Activated naive CD8-positive, alpha-beta T cell treated with anti-CD3 and anti-CD28 coated beads, Interleukin-2, amount 50 U/mL, for 24 hours (primary cell): ENCODE results near the gene DMXL1.

Experiments used
- ATAC-seq: fragments of 150-1000 bp; cut with Tn5 transposase; one replicate; pipeline ENCODE4 v1.10.0; 2021
- DNase-seq: peaks from one replicate; pipeline ENCODE4 v3.0.0; 2021
- H3K27ac Mint-ChIP-seq: one replicate; pipeline ENCODE4 v1.8.0; 2021; ENCODE audit warnings: mild to moderate bottlenecking, mixed read lengths
- H3K27me3 Mint-ChIP-seq: one replicate; pipeline ENCODE4 v1.8.0; 2021; ENCODE audit warnings: mixed read lengths
- H3K36me3 Mint-ChIP-seq: one replicate; pipeline ENCODE4 v1.8.0; 2021; ENCODE audit warnings: low read depth, mixed read lengths
- H3K4me1 Mint-ChIP-seq: one replicate; pipeline ENCODE4 v1.8.0; 2021; ENCODE audit warnings: mixed read lengths
- H3K4me3 Mint-ChIP-seq: one replicate; pipeline ENCODE4 v1.8.0; 2021; ENCODE audit warnings: mild to moderate bottlenecking, moderate library complexity, mixed read lengths
- H3K9me3 Mint-ChIP-seq: one replicate; pipeline ENCODE4 v1.8.0; 2021; ENCODE audit warnings: mixed read lengths

The DMXL1 gene

DNA sequence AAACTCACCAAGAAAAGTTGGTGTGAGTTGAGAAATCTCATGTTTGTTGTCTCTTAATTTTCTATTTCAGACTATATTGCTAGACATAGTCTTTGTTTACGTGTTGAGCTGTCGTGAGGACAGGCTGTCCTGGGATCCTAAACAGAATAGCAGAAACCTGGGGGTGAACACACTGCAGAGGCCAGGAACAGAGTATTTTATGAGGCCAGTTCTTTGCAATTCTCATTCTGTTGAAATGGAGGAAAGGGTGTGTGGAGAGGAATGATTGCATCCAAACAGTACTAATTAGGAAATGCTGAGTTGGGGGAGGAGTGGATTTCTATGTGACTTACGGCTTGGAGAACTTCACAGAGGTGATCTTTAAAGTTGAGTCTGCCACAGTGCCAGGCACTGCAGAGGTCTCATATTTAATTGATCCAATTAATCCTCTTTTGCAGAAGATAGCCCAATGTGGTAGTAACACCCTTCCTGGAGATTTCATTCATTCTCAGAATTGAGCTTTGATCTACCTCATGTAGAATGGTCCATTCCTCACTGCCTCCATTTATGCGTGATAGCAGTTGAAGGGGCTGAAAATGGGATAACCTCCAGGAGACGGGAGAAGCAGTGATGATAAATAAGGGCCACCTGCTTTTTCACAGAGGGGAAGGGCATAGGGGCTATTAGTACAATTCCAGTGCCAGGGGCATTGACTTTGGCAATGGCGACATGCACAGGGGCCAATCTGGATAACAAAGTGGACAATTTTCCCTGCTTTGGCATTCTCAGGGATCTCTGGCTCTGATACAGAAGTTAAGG is 200.3 kb downstream of the DMXL1 start:
- ATAC-seq (no peak), DNase-seq (no peak)
- peak overlapping the region; percentile 95 for H3K4me3 Mint-ChIP-seq
- H3K27ac Mint-ChIP-seq: peak overlapping the region; percentile 97
- H3K27me3 Mint-ChIP-seq: no peaks in the 10 kb centered on the region
- H3K4me1 Mint-ChIP-seq: peaks cover 72% of the 10 kb centered on the region
- H3K36me3 Mint-ChIP-seq: peaks cover 18% of the 10 kb centered on the region
- no peaks in the 10 kb centered on the region for H3K9me3 Mint-ChIP-seq

DNA sequence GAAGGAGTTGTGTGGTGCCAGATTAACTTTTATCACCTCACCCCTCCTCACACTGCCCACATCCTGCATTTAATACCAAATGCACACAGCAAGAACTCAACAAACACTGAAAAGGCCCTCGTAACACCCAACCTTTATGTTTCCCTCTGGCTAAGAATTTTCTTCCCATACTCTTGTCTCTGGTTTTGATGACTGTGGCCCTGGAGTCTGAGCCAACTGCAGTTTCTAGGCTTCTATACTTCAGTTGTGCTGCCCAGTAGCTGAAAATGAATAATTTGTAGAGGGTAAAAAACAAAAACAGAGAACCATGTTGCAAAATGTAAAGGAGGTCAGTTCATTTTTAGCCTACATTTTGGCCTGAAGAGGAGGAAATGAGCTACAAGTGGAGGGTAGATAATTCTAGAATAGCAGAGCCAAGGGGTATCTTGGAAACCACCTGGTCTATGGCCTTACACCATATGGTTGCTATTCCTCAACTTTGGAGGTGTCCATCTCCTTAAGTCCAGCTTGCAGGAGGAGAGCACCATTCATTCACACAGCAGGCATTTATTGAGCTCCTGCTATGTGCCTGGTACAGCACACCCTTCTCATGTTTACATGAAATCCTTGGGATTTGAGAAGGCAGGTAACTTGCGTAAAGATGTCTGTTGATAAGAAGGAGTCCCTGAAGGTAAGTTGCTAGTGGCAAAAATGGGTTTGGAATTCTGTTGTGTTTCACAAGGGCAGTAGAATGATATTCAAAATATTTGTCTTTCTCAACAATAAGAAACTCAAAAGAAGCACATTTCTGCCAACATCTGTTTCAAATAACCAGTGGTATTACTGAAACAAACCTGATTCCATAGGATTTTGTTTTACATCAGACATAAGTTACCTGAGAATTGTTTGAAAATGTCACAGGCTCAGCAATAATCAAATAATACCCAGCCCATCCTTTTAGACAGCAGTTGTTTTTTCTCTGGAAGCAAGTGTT is 201.2 kb downstream of the DMXL1 start:
- Mint-ChIP-seq H3K27me3 (no peaks in the 10 kb centered on the region), H3K9me3 (no peaks in the 10 kb centered on the region), H3K4me3 (peak overlapping the region; percentile 95), H3K36me3 (peaks cover 19% of the 10 kb centered on the region), H3K4me1 (peaks cover 75% of the 10 kb centered on the region), H3K27ac (peak overlapping the region; percentile 97)
- ATAC-seq (no peak), DNase-seq (no peak)

DNA sequence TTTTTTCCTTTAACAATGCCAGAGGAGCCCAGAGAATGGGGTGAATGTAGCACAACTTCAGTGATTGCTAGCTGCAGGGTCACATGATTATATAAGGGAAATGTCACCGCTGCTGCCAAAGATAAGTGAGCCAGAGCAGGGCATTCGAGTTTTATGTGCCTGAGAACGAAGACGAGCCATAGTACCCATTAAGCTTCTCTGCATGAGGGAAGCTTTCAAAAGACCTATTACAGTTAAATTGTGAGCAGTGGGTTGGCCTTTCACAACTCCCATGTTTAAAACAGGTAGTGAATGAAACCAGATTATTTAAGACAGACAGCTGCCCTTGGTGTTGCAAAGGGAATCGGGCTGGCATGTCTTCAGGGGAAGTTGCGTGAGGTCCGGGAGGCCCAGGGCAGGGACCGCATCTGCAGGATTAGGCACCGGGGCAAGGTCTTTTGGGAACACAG is 202.5 kb downstream of the DMXL1 start:
- Mint-ChIP-seq H3K27me3 (no peaks in the 10 kb centered on the region), H3K9me3 (no peaks in the 10 kb centered on the region)

DNA sequence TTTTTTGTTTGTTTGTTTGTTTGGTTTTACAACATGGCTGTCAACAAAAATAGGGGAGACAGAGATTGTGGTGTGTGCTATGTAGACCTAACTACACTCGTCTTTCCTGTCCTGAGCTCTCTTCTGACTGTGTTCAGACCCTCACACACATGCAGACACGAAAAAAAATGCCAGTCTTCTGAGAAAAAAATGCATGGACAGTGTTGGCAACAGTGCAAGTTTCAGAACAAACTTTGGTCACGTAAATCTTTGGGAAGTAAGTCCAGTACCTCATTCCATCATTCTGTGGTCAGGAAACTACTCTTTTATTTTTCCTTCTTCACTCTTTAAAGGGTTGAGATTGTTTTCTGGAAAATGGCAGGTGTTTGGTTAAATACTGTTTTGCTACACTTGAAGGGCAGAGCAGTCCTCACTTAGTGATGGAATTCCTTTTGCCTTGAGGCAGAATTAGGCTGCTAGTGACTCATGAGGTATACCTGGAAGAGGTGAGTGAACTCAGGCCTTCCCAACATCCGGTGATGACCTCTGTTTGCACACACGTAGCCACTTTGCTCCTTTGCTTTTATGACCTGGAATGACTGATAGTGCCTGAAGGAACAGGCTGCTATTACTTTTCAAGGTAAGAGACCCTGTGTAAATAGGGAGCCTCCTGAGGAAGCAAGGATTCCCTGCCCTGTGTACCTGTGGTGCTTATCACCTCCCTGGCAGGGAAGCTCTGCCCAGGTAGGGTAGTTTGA is 203.3 kb downstream of the DMXL1 start:
- ATAC-seq (no peak), DNase-seq (no peak)
- Mint-ChIP-seq H3K27ac (peak overlapping the region; percentile 97), H3K36me3 (peaks cover 24% of the 10 kb centered on the region), H3K9me3 (no peaks in the 10 kb centered on the region), H3K27me3 (no peaks in the 10 kb centered on the region), H3K4me1 (peaks cover 86% of the 10 kb centered on the region), H3K4me3 (peak overlapping the region; percentile 95)

More for the DNA sequence above, 202.5 kb downstream of the DMXL1 start:
- peaks cover 78% of the 10 kb centered on the region for H3K4me1 Mint-ChIP-seq
- H3K36me3 Mint-ChIP-seq: peaks cover 25% of the 10 kb centered on the region
- DNase-seq: no peak
- peak; percentile 7 for ATAC-seq
- peak overlapping the region; percentile 95 for H3K4me3 Mint-ChIP-seq
- peak overlapping the region; percentile 97 for H3K27ac Mint-ChIP-seq

DNA sequence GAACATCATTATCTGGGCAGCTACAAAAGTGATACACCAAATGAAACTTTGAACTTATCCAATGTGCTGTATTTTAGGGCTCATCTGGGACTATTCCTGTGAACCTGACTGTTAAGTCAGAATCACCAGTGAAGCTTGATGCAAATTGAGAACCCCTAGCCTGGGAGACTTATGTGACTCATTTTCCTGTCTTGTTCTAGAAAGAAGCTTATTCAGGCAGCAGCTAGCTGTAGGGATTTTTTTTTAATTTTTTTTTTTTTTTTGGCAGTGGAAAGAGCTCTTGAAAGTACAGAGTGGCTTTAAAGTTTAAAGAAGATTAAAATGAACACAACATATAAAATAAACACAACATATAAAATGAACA is 203.9 kb downstream of the DMXL1 start:
- H3K36me3 Mint-ChIP-seq: peaks cover 24% of the 10 kb centered on the region
- DNase-seq: no peak
- H3K4me1 Mint-ChIP-seq: peaks cover 92% of the 10 kb centered on the region

DNA sequence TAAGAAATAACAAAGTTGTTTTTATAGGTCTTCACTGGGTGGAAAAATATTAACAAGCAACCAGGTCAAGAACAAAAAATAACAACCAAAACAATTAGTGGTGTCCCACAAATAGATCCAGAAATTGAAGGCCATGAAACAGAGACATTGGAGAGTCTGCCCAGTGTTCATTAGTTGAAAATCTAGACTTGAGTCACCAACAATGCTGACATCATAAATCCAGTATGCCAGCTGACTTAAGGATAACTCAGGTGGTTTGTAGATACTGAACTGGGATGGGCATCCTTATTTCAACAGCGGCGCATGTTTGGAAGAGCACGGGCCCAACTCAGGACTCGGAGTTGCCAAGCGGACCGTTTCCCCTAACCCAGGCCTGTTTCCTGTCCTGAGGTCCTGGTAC is 204.3 kb downstream of the DMXL1 start:
- H3K4me3 Mint-ChIP-seq: peak overlapping the region; percentile 95
- H3K9me3 Mint-ChIP-seq: no peaks in the 10 kb centered on the region
- DNase-seq: no peak
- H3K27ac Mint-ChIP-seq: peak overlapping the region; percentile 97
- H3K27me3 Mint-ChIP-seq: no peaks in the 10 kb centered on the region
- peaks cover 95% of the 10 kb centered on the region for H3K4me1 Mint-ChIP-seq
- peaks cover 25% of the 10 kb centered on the region for H3K36me3 Mint-ChIP-seq
- ATAC-seq: no peak

More for the DNA sequence above, 203.9 kb downstream of the DMXL1 start:
- no peaks in the 10 kb centered on the region for H3K9me3 Mint-ChIP-seq
- peak overlapping the region; percentile 95 for H3K4me3 Mint-ChIP-seq
- peak overlapping the region; percentile 97 for H3K27ac Mint-ChIP-seq
- ATAC-seq: peak; percentile 75
- H3K27me3 Mint-ChIP-seq: no peaks in the 10 kb centered on the region

DNA sequence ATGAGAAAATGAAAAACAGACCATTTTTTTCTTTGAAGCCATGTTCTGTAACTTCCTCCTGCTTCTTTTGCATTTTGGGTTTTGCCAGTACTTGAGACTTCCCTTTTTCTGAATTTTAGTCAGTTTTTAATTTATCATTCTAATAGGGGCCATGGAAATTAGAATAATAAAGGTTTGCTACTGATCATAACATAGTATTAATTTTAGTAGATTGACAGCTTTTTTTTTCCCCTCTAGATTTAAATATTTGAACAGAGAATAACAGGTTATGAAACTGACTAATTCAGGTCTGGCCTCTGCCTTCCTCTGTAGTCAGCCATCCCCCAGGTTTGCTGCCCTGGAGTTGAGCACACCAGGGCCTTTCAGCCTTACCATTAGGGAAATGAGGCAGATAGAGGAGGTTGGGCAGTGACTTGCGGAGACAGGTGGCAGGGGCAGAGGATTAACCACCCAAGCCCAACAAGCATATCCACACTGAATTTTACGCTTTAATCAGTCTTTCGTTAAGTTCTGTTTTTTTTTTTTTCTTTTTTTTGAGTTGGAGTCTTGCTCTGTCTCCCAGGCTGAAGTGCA is 204.8 kb downstream of the DMXL1 start:
- H3K27ac Mint-ChIP-seq: peak overlapping the region; percentile 97
- H3K36me3 Mint-ChIP-seq: peaks cover 25% of the 10 kb centered on the region
- no peaks in the 10 kb centered on the region for H3K27me3 Mint-ChIP-seq
- H3K4me3 Mint-ChIP-seq: peak overlapping the region; percentile 95
- no peaks in the 10 kb centered on the region for H3K9me3 Mint-ChIP-seq
- peak; percentile 48 for DNase-seq
- H3K4me1 Mint-ChIP-seq: peaks cover 99% of the 10 kb centered on the region
- ATAC-seq: peak; percentile 63

DNA sequence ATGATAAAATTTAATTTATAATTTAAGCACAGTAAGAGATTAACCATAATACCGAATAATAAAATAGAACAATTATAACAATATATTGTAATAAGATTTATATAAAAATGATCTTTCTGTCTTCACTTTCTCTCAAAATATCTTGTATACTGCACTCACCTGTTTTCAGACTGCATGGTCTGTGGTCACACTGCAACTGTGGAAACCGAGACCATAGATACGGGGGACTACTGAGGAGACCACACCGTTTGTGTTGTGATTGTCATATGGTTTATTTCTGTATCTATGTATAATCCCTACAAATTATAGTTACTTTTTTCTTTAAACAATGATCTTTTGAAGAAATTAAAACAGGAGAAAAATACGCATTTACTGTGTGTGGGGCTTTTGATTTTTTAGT is 206.1 kb downstream of the DMXL1 start:
- ATAC-seq: no peak
- H3K27me3 Mint-ChIP-seq: no peaks in the 10 kb centered on the region
- peaks cover 34% of the 10 kb centered on the region for H3K36me3 Mint-ChIP-seq
- DNase-seq: no peak
- H3K27ac Mint-ChIP-seq: peak overlapping the region; percentile 94
- peak overlapping the region; percentile 48 for H3K4me3 Mint-ChIP-seq
- peaks cover 99% of the 10 kb centered on the region for H3K4me1 Mint-ChIP-seq
- no peaks in the 10 kb centered on the region for H3K9me3 Mint-ChIP-seq

DNA sequence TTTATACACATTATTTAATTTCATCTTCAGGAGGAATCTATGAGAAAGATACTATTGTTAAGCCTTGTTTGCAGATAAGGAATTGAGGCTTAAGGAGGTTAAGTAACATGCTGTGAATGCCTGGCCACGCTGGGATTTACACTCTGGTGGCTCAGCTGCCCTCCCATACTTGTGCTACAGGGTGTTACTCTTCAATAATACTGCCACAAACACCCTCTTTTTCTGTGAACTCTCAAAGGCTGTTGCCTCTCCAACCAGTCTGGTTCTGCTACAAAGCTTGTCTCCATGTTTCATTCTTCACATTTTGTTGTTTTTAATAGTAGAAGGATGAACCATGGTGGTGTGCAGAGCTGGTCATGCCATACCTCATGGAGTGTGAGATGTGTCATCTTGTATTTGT is 208.2 kb downstream of the DMXL1 start:
- DNase-seq (no peak), ATAC-seq (no peak)
- no peaks in the 10 kb centered on the region for H3K27me3 Mint-ChIP-seq
- H3K9me3 Mint-ChIP-seq: no peaks in the 10 kb centered on the region
- H3K27ac Mint-ChIP-seq: peak overlapping the region; percentile 94
- H3K4me1 Mint-ChIP-seq: peaks cover 99% of the 10 kb centered on the region
- H3K4me3 Mint-ChIP-seq: peak overlapping the region; percentile 28
- H3K36me3 Mint-ChIP-seq: peaks cover 43% of the 10 kb centered on the region

DNA sequence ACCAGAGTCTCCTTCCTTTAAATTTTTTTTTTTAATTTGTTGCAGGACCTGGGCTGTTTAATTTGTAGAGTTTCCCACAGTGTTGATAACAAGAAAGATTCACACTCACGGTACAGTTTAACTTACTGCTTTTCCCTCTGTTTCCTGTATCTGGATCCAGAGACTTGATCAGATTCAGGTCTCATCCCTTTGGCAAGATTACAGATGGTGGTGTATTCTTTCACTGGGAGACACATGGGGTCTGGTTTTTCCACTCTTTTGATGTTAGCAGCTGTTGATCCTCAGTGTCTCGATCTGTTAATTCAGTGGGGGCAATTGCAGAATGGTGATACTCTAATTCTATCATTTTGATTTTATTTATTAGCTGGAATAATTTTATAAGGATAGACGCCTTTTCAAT is 209.5 kb downstream of the DMXL1 start:
- no peaks in the 10 kb centered on the region for H3K9me3 Mint-ChIP-seq
- DNase-seq (no peak), ATAC-seq (no peak)
- peak overlapping the region; percentile 94 for H3K27ac Mint-ChIP-seq
- no peaks in the 10 kb centered on the region for H3K27me3 Mint-ChIP-seq
- H3K4me3 Mint-ChIP-seq: peak overlapping the region; percentile 28
- peaks cover 41% of the 10 kb centered on the region for H3K36me3 Mint-ChIP-seq
- H3K4me1 Mint-ChIP-seq: peaks cover 98% of the 10 kb centered on the region

DNA sequence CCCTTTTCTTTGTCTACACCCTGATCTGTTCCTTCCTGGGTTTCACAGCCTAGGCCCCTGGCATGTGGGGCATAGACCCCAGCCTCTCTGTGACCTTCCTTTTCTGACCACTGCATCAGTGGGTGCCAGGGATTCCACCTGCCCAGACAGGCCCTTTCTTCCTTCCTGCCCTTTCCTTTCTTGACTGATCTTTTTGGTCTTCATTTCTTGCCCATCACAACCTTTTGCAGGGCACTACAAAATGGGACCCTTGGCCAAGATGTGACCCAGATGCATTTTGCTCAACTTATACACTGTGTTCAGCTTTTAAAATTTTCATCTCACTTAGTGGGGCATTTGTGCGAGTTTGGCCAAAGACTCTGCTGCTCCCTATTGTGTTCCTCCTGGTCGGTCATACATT is 211.7 kb downstream of the DMXL1 start:
- Mint-ChIP-seq H3K36me3 (peaks cover 34% of the 10 kb centered on the region), H3K9me3 (no peaks in the 10 kb centered on the region), H3K27me3 (no peaks in the 10 kb centered on the region), H3K4me3 (no peak overlapping the region), H3K4me1 (peaks cover 99% of the 10 kb centered on the region), H3K27ac (peak overlapping the region; percentile 79)
- DNase-seq (no peak), ATAC-seq (no peak)

DNA sequence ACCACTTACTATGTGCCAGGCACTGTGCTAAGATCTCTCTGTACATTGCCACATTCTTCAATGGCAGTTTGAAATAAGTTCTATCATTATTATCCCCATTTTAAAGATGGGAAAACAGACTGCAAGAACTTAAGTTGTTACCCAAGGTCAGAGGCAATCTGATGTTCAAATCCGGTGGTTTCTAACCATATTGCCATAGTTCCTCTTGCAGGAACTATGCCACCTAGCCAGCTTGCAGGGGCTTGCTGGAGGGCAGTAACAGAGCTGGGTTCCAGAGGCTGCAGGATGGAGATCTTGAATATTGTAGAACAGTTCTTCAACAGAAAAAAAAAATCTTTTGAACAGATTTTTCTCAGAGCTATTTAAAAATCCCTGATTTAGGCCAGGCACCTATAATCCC is 213.1 kb downstream of the DMXL1 start:
- no peak for ATAC-seq
- no peak overlapping the region for H3K4me3 Mint-ChIP-seq
- H3K27me3 Mint-ChIP-seq: no peaks in the 10 kb centered on the region
- H3K9me3 Mint-ChIP-seq: no peaks in the 10 kb centered on the region
- no peak for DNase-seq
- peak overlapping the region; percentile 79 for H3K27ac Mint-ChIP-seq
- peaks cover 31% of the 10 kb centered on the region for H3K36me3 Mint-ChIP-seq
- H3K4me1 Mint-ChIP-seq: peaks cover 99% of the 10 kb centered on the region

DNA sequence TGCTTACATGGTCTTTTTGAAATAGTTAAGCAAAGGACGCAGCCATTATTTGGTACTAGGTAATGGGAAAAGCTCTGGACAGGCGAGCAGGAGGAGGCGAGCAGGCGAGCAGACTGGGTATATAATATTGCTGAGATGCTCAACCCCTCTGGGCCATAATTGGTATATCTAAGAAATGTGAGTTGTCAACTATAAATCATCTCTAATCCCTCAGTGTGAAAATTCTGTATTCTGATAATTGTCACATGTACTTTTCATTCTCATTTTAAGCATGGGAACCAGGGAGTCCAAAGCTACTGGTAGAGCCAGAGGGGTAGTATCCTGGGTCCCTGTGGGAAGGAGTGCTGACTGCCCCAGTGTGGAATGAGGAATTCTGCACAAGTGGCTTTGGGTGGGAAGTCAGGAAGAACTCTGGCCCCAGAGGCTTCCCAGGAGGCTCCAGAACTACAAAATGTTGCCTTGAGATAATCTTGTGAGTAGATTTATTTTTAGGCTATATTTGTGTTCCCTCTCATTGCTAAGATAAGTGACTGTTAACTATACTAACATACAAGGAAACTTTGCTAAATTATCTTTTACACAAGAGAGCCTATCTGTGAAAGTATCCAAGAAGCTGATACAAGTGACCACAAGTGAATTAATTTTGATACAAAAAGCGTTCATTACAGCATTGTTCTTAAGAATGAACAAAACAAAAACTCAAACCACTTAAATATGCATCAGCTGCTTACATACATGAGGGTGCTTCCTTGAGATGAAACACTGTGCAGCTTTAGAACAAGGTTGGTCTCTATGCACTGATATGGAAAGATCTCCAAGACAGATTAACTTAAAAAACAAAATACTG is 214.4 kb downstream of the DMXL1 start:
- H3K27ac Mint-ChIP-seq: peak overlapping the region; percentile 92
- H3K36me3 Mint-ChIP-seq: peaks cover 22% of the 10 kb centered on the region
- DNase-seq (no peak), ATAC-seq (no peak)
- H3K9me3 Mint-ChIP-seq: no peaks in the 10 kb centered on the region
- peaks cover 99% of the 10 kb centered on the region for H3K4me1 Mint-ChIP-seq
- no peaks in the 10 kb centered on the region for H3K27me3 Mint-ChIP-seq
- no peak overlapping the region for H3K4me3 Mint-ChIP-seq
